Astrocyte of the spinal cord (primary cell): ENCODE measurements around the gene CFAP99.

Experiments used
- DNase-seq: peaks from one replicate; pipeline ENCODE4 v3.0.0; 2011; ENCODE audit warnings: low read depth, low spot score
- H3K4me3 ChIP-seq: 2 replicates; pipeline ENCODE4 v1.5.1; 2011; ENCODE audit warnings: low read depth, mild to moderate bottlenecking, low read length, moderate library complexity
- in situ Hi-C: cut with HindIII; loops from 2 replicates; pipeline ENCODE4 v1.10.0; 2017; ENCODE audit warnings: low sequenced_read_pairs
- TF ChIP-seq, protein P1 (sequence below): IDR thresholded peaks from 2 replicates; pipeline ENCODE4 v1.5.1; 2012; ENCODE audit warnings: low read depth, mild to moderate bottlenecking, low read length, inconsistent platforms

CFAP99 gene

GRCh38 chr4:2442175-2442993 lies 23.6 kb downstream of the CFAP99 start:
- no peak for DNase-seq
- no peak overlapping the region for H3K4me3 ChIP-seq
- in situ Hi-C loops, result no loop called here
- TF ChIP-seq, protein P1, sequence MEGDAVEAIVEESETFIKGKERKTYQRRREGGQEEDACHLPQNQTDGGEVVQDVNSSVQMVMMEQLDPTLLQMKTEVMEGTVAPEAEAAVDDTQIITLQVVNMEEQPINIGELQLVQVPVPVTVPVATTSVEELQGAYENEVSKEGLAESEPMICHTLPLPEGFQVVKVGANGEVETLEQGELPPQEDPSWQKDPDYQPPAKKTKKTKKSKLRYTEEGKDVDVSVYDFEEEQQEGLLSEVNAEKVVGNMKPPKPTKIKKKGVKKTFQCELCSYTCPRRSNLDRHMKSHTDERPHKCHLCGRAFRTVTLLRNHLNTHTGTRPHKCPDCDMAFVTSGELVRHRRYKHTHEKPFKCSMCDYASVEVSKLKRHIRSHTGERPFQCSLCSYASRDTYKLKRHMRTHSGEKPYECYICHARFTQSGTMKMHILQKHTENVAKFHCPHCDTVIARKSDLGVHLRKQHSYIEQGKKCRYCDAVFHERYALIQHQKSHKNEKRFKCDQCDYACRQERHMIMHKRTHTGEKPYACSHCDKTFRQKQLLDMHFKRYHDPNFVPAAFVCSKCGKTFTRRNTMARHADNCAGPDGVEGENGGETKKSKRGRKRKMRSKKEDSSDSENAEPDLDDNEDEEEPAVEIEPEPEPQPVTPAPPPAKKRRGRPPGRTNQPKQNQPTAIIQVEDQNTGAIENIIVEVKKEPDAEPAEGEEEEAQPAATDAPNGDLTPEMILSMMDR, result no peak

- DNase-seq, result no peak
- H3K4me3 ChIP-seq, result no peak overlapping the region
- TF ChIP-seq, protein P1, result no peak
- in situ Hi-C loops, result no loop called here
Observed at GRCh38 chr4:2443061-2443730, 24.4 kb downstream of the CFAP99 start.

DNA sequence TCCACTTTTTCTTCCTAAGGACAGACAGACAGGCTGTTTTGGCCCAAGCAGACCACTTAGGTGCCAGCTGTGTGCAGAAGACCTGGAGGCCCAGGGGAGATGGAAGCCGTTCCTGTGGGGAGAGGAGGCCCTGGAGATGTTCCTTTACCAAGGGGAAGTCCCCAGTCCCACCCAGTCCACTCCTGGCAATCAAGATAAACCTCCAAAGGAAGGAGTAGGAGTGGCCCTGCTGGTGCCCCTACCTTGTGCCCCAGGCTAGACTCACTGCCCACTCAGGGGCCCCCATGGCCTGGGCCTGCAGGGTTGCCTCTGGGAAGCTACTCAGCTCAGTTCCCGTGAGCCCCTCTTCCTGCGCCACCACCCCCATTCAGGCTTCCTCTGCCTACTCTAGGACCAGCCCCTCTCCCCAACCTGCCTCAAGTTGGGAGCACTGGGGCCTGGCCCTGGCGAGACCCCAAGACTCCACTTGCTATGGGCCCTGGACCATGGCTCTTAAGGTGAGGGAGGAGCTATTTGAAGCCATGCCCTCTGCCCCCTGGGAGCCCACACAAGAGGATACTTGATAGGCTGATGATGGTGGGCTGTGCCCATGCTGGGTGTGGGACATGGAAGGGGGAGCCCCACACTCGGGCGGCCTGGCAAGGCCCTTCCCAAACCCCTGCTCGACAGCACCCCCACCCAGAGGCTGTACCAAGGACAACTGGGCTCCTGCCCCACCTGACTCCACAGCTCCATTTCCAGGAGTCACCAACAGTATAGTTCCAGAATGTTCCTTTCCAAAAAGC lies 25.4 kb downstream of the CFAP99 start:
- no peak overlapping the region for H3K4me3 ChIP-seq
- in situ Hi-C loops, result no loop called here
- TF ChIP-seq, protein P1, result no peak
- DNase-seq, result no peak

DNA sequence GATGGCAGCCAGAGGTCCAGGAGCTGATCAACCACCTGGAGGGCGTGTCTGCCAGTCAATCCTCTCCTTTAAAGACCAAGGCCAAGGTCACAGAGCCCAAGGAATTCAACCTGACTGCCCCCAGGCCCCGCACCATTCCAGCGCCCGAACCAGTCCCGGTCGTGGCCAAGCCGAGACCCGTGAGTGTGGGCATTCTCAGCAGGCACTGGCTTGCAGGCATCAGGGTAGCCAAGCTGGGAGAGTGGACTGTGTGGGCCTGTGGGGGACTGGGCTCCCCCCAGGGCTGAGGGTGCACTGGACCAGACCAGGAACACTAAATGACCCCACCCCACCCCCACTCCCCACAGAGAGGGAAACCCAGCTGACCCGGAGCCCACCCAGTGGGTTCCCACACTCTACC lies 26.4 kb downstream of the CFAP99 start:
- in situ Hi-C loops, result no loop called here
- H3K4me3 ChIP-seq, result no peak overlapping the region
- TF ChIP-seq, protein P1, result no peak
- no peak for DNase-seq

GRCh38 chr4:2445571-2445970 lies 26.8 kb downstream of the CFAP99 start:
- DNase-seq, result no peak

More at GRCh38 chr4:2445571-2445970, 26.8 kb downstream of the CFAP99 start:
- in situ Hi-C loops, result no loop called here
- TF ChIP-seq, protein P1, result no peak
- H3K4me3 ChIP-seq, result no peak overlapping the region
